Measurements from ENCODE around the gene AGRP. TPM values are rescaled to one million over a fixed set of nuclear protein-coding genes. Genes with fewer than 3 reads are reported as not detected.

AGRP gene
- total RNA-seq, 2 donors from 2014 or later, result 1.5 TPM; not detected in 1

- peaks cover 6 to 8% of the 10 kb centered on the region in 2 donors for H3K36me3 ChIP-seq
- intact Hi-C loops (cut with DNase I), result no loop called here
Observed at GRCh38 chr16:67443265-67443664, 40.1 kb downstream of the AGRP start.

GRCh38 chr16:67442581-67443255 is 40.6 kb downstream of the AGRP start:
- TF ChIP-seq, protein P1, sequence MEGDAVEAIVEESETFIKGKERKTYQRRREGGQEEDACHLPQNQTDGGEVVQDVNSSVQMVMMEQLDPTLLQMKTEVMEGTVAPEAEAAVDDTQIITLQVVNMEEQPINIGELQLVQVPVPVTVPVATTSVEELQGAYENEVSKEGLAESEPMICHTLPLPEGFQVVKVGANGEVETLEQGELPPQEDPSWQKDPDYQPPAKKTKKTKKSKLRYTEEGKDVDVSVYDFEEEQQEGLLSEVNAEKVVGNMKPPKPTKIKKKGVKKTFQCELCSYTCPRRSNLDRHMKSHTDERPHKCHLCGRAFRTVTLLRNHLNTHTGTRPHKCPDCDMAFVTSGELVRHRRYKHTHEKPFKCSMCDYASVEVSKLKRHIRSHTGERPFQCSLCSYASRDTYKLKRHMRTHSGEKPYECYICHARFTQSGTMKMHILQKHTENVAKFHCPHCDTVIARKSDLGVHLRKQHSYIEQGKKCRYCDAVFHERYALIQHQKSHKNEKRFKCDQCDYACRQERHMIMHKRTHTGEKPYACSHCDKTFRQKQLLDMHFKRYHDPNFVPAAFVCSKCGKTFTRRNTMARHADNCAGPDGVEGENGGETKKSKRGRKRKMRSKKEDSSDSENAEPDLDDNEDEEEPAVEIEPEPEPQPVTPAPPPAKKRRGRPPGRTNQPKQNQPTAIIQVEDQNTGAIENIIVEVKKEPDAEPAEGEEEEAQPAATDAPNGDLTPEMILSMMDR (IDR thresholded peaks at IDR 0.05), result no peak
- no peak for TF ChIP-seq POLR2AphosphoS5 (IDR thresholded peaks at IDR 0.05)
- TF ChIP-seq POLR2A (IDR thresholded peaks at IDR 0.05), result no peak
- H3K36me3 ChIP-seq, result peaks cover 6 to 10% of the 10 kb centered on the region in 2 donors
- H3K27ac ChIP-seq, result peak overlapping the region; percentile 76 to 81
- 66% methylated on average over 13 of the region's 13 CpGs for WGBS
- intact Hi-C loops (cut with DNase I), result no loop called here
- no peak for DNase-seq (ENCODE audit: low spot score)
- peaks cover 35% of the 10 kb centered on the region for H3K4me1 ChIP-seq (replicated peaks)
- H3K9me3 ChIP-seq, result no peaks in the 10 kb centered on the region
- no peaks in the 10 kb centered on the region for H3K27me3 ChIP-seq (replicated peaks; ENCODE audit: insufficient read depth)
- H3K4me3 ChIP-seq, result no peak overlapping the region

More at GRCh38 chr16:67443265-67443664, 40.1 kb downstream of the AGRP start:
- TF ChIP-seq POLR2AphosphoS5 (IDR thresholded peaks at IDR 0.05), result peak; percentile 31
- TF ChIP-seq, protein P1 (IDR thresholded peaks at IDR 0.05), result no peak
- TF ChIP-seq POLR2A (IDR thresholded peaks at IDR 0.05), result no peak
- Histone ChIP-seq H3K9me3 (no peaks in the 10 kb centered on the region), H3K27ac (peak overlapping the region; percentile 76 to 81), H3K4me1 (replicated peaks) (peaks cover 35% of the 10 kb centered on the region), H3K4me3 (no peak overlapping the region), H3K27me3 (replicated peaks; ENCODE audit: insufficient read depth) (no peaks in the 10 kb centered on the region)
- DNase-seq (ENCODE audit: low spot score), result no peak
- 50% methylated on average over 5 of the region's 6 CpGs for WGBS

DNA sequence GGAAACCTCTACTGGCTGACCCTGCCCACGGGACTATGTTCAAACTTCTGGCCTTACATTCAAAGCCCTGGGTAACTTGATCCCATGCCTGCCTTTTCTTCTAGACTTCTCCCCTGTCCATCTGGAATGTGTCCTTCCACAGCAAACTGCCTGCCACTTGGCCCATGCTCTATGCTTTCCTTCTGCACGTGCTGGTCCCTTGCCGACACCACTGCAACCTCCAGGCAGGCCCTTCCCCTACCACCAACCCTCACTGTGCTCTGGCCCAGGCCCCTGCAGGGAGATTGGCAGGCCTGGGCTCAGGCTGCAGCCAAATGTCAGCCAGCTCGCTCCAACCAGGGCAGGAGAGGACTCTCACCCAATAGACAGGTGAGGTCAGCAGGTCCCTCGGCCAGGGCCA is 41.4 kb downstream of the AGRP start:
- H3K4me1 ChIP-seq (replicated peaks), result peaks cover 35% of the 10 kb centered on the region
- H3K27ac ChIP-seq, result peak overlapping the region; percentile 76 to 81
- TF ChIP-seq, protein P1 (IDR thresholded peaks at IDR 0.05), result no peak
- no peak for TF ChIP-seq POLR2A (IDR thresholded peaks at IDR 0.05)
- TF ChIP-seq POLR2AphosphoS5 (IDR thresholded peaks at IDR 0.05), result no peak
- peaks cover 6 to 10% of the 10 kb centered on the region in 2 donors for H3K36me3 ChIP-seq
- WGBS, result 49% methylated on average over 5 of the region's 5 CpGs
- no peaks in the 10 kb centered on the region for H3K27me3 ChIP-seq (replicated peaks; ENCODE audit: insufficient read depth)
- intact Hi-C loops (cut with DNase I), result no loop called here
- no peaks in the 10 kb centered on the region for H3K9me3 ChIP-seq
- H3K4me3 ChIP-seq, result no peak overlapping the region
- DNase-seq (ENCODE audit: low spot score), result no peak

DNA sequence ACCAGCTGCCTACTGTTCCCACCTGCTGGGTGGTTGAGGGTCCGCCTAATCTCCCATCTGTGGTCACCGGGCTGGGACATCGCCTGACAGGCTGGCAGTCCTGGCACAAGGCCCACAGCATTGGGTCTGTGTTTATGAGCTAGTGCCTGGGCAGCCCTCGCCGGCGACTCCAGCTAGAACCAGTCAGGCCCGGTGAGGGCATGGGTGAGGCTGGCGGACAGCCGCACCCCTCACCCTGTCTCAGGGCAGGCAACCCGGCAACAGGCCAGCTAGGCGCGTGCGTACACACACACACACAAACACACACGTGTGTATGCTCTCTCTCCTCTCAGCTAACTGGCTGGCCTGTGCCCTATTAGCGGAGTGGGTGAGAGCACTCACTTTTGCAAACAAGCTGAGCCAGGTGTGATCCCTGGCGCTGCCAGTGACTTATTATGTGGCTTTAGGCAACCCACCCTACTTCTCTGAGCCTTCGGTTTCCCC is 42.0 kb downstream of the AGRP start:
- intact Hi-C loops (cut with DNase I), result no loop called here
- DNase-seq (ENCODE audit: low spot score), result peak; percentile 92
- peaks cover 29% of the 10 kb centered on the region for H3K4me1 ChIP-seq (replicated peaks)
- no peaks in the 10 kb centered on the region for H3K27me3 ChIP-seq (replicated peaks; ENCODE audit: insufficient read depth)
- peak overlapping the region; percentile 76 to 81 for H3K27ac ChIP-seq
- peaks cover 6 to 10% of the 10 kb centered on the region in 2 donors for H3K36me3 ChIP-seq
- 40% methylated on average over 17 of the region's 17 CpGs for WGBS
- H3K4me3 ChIP-seq, result no peak overlapping the region
- TF ChIP-seq, protein P1 (IDR thresholded peaks at IDR 0.05), result peak in 1 of 4 experiments; percentile 7
- TF ChIP-seq POLR2A (IDR thresholded peaks at IDR 0.05) (peak; percentile 25), POLR2AphosphoS5 (IDR thresholded peaks at IDR 0.05) (peak; percentile 87)
- no peaks in the 10 kb centered on the region for H3K9me3 ChIP-seq
